HepG2 (cell line): ENCODE results near the gene NYAP2. TPM values are rescaled to one million over a fixed set of nuclear protein-coding genes. Genes with fewer than 3 reads are reported as not detected.

Experiments
- ATAC-seq: fragments of 200-7000 bp; cut with Tn5 transposase; 3 replicates; pipeline ENCODE4 v1.9.1; 2020; ENCODE audit warnings: mild to moderate bottlenecking, moderate library complexity
- BruUV-seq: library from RNA; stranded (reverse); fragments of 400-500 nt; replicated peaks from 2 replicates; lab custom pipeline; 2021; lab: Mats Ljungman, UMichigan
- CTCF ChIA-PET: fragments of 300-600 bp; formaldehyde crosslinking; extraction: SDS; loops from one replicate; lab custom pipeline; 2021; ENCODE audit warnings: low total read pairs, inconsistent platforms, low intra/inter-chr PET ratio; lab: Yijun Ruan, JAX
- POLR2A ChIA-PET: fragments of 350-600 bp; sonication (Branson Sonifier 250); formaldehyde crosslinking; loops from one replicate; lab custom pipeline; 2020; ENCODE audit warnings: antibody characterized with exemption, inconsistent platforms; lab: Yijun Ruan, JAX
- DNase-seq: peaks from one replicate; pipeline ENCODE4 v3.0.0-alpha.2; 2015; ENCODE audit warnings: low spot score
- FAIRE-seq: peaks from 3 replicates; lab custom pipeline; 2011; peaks lifted over from hg19 to GRCh38; lab: Jason Lieb, UNC
- H2AFZ ChIP-seq: one replicate; pipeline ENCODE4 v1.6.1; 2011; ENCODE audit warnings: low read length, inconsistent platforms
- H3K27ac ChIP-seq: fragments of 300-600 bp; 3 replicates; pipeline ENCODE4 v1.8.0; 2011; ENCODE audit warnings: mixed run types, mild to moderate bottlenecking, mixed read lengths, low read length, inconsistent platforms; ENCODE audit not compliant: insufficient read depth; ENCODE audit errors: extremely low read length
- H3K27me3 ChIP-seq, 2 experiments: fragments of 200-600 bp in 1 of 2; 2 replicates in 1 of 2; 3 replicates in 1 of 2; pipeline versions ENCODE4 v1.6.0 to v1.8.0; 2011; ENCODE audit warnings: low read length in 2 of 2, mild to moderate bottlenecking in 2 of 2, moderate library complexity in 2 of 2, inconsistent platforms in 1 of 2; ENCODE audit not compliant: insufficient read depth in 2 of 2, control insufficient read depth in 1 of 2
- H3K36me3 ChIP-seq, 2 experiments: fragments of 200-600 bp in 1 of 2; replicated peaks in 1 of 2; 2 replicates in 1 of 2; 3 replicates in 1 of 2; pipeline versions ENCODE4 v1.5.1 to v1.8.0; 2011; ENCODE audit warnings: low read length in 2 of 2, inconsistent platforms in 1 of 2; ENCODE audit not compliant: insufficient read depth in 2 of 2, control insufficient read depth in 1 of 2
- H3K4me1 ChIP-seq: 2 replicates; pipeline ENCODE4 v1.5.1; 2012; ENCODE audit warnings: low read length, inconsistent platforms; ENCODE audit not compliant: insufficient read depth
- H3K4me2 ChIP-seq: 2 replicates; pipeline ENCODE4 v1.6.0; 2011; ENCODE audit warnings: low read depth, low read length, inconsistent platforms
- H3K4me3 ChIP-seq, 3 experiments: fragments of 200-600 bp in 1 of 3; sonication (generic), shearing (Covaris generic) in 1 of 3; replicated peaks in 1 of 3; 2 replicates each; pipeline ENCODE4 v1.5.1; 2011 to 2016; ENCODE audit warnings: low read length in 3 of 3, inconsistent platforms in 2 of 3, low read depth in 2 of 3, mild to moderate bottlenecking in 2 of 3, control low read depth in 1 of 3, mixed read lengths in 1 of 3; ENCODE audit not compliant: insufficient read depth in 1 of 3
- H3K79me2 ChIP-seq: one replicate; pipeline ENCODE4 v1.6.1; 2011; ENCODE audit warnings: low read length, inconsistent platforms; ENCODE audit not compliant: insufficient read depth
- H3K9ac ChIP-seq: 2 replicates; pipeline ENCODE4 v1.6.0; 2011; ENCODE audit warnings: mild to moderate bottlenecking, low read depth, low read length, inconsistent platforms; ENCODE audit not compliant: insufficient read depth
- H3K9me3 ChIP-seq: 2 replicates; pipeline ENCODE4 v1.5.1; 2012; ENCODE audit warnings: mild to moderate bottlenecking, low read length
- H4K20me1 ChIP-seq: 2 replicates; pipeline ENCODE4 v1.6.0; 2011; ENCODE audit warnings: inconsistent platforms, mild to moderate bottlenecking, low read length, moderate library complexity; ENCODE audit not compliant: insufficient read depth
- EED ChIP-seq: sonication (generic); formaldehyde crosslinking; IDR thresholded peaks from 2 replicates; pipeline ENCODE4 v1.5.0; 2020; ENCODE audit warnings: mild to moderate bottlenecking, missing genetic modification reagents
- EP300 ChIP-seq, 3 experiments: sonication (generic) in 1 of 3; formaldehyde crosslinking in 1 of 3; IDR thresholded peaks; 2 replicates each; pipeline versions ENCODE4 v1.5.1 to v1.6.1; 2011 to 2020; ENCODE audit warnings: low read depth in 2 of 3, low read length in 2 of 3, borderline replicate concordance in 1 of 3, improper control_type of control experiment in 1 of 3, mild to moderate bottlenecking in 1 of 3, missing genetic modification reagents in 1 of 3, moderate library complexity in 1 of 3
- FOXA1 ChIP-seq, 2 experiments: fragments of 450-650 bp in 1 of 2; sonication (generic) in 1 of 2; formaldehyde crosslinking in 1 of 2; IDR thresholded peaks; 2 replicates each; pipeline versions ENCODE4 v1.4.0 to v1.6.1; 2016 to 2020; ENCODE audit warnings: missing genetic modification reagents in 1 of 2
- GTF3A ChIP-seq: sonication (generic); formaldehyde crosslinking; conservative IDR thresholded peaks from 2 replicates; pipeline ENCODE4 v1.4.0; 2020; ENCODE audit warnings: mild to moderate bottlenecking, missing genetic modification reagents
- NFYB ChIP-seq: sonication (generic); formaldehyde crosslinking; IDR thresholded peaks from 2 replicates; pipeline ENCODE4 v1.4.0; 2020; ENCODE audit warnings: missing genetic modification reagents
- PHF5A ChIP-seq: IDR thresholded peaks from one replicate; pipeline ENCODE4 v1.6.1; 2018; ENCODE audit warnings: low read depth, missing genetic modification reagents; ENCODE audit not compliant: unreplicated experiment
- SP140L ChIP-seq: sonication (generic); formaldehyde crosslinking; IDR thresholded peaks from 2 replicates; pipeline ENCODE4 v1.4.0; 2020; ENCODE audit warnings: missing genetic modification reagents, borderline replicate concordance
- TBP ChIP-seq: sonication (generic); formaldehyde crosslinking; IDR thresholded peaks from 2 replicates; pipeline ENCODE4 v1.5.0; 2020; ENCODE audit warnings: missing genetic modification reagents
- ZC3H4 ChIP-seq: sonication (generic); formaldehyde crosslinking; IDR thresholded peaks from 2 replicates; pipeline ENCODE4 v1.4.0; 2020; ENCODE audit warnings: missing genetic modification reagents, borderline replicate concordance
- ZFP41 ChIP-seq: sonication (generic); formaldehyde crosslinking; IDR thresholded peaks from 2 replicates; pipeline ENCODE4 v1.4.0; 2020; ENCODE audit warnings: mild to moderate bottlenecking, missing genetic modification reagents, borderline replicate concordance
- WGBS: methylation state at CpG from one replicate; pipeline ENCODE4 v1.1.6; 2017; ENCODE audit warnings: low lambda C conversion rate; 5-methylcytosine and 5-hydroxymethylcytosine counted together
- in situ Hi-C: cut with HindIII; loops from 2 replicates; pipeline ENCODE4 v1.10.0; 2017; ENCODE audit warnings: low pct_unique_long_range_greater_than_20kb; ENCODE audit not compliant: extremely low pct_ligation_motif_present
- intact Hi-C: fragments of 100-400 bp; cut with micrococcal nuclease; formaldehyde crosslinking; loops from one replicate; pipeline ENCODE4 v1.10.0; 2022; ENCODE audit not compliant: unreplicated experiment
- polyA plus RNA-seq, 8 experiments: library from polyadenylated mRNA; depleted of rRNA in 3 of 8; stranded (reverse) in 7 of 8; unstranded in 1 of 8; fragments of >200 nt; fragmentation: Illumina TruSeq in 4 of 8; extraction: Trizol in 4 of 8; gene quantifications; 2 replicates each; pipeline versions ENCODE4 v1.2.1 to v1.2.3, GENCODE V29; 2011 to 2016; ENCODE audit warnings: low read depth in 4 of 8, missing spikeins in 1 of 8, mixed read lengths in 1 of 8; ENCODE audit not compliant: insufficient read depth in 1 of 8
- total RNA-seq, 5 experiments: library from RNA; depleted of rRNA; stranded (reverse); fragments of >200 nt; fragmentation: Illumina TruSeq; extraction: Trizol; gene quantifications; 2 replicates each; pipeline ENCODE4 v1.2.3, GENCODE V29; 2016; ENCODE audit warnings: low read depth in 1 of 5
- TF ChIP-seq, protein P1 (sequence below), 2 experiments: sonication (generic) in 1 of 2; formaldehyde crosslinking in 1 of 2; IDR thresholded peaks; 2 replicates each; pipeline versions ENCODE4 v1.5.1 to v1.6.1; 2011 to 2020; ENCODE audit warnings: borderline replicate concordance in 1 of 2, low read depth in 1 of 2, low read length in 1 of 2, mild to moderate bottlenecking in 1 of 2, missing genetic modification reagents in 1 of 2, moderate library complexity in 1 of 2
- TF ChIP-seq, protein P2 (sequence below): IDR thresholded peaks from 2 replicates; pipeline ENCODE4 v1.6.1; 2012; ENCODE audit warnings: inconsistent platforms
- TF ChIP-seq, protein P3 (sequence below): sonication (generic); formaldehyde crosslinking; IDR thresholded peaks from 2 replicates; pipeline ENCODE4 v1.4.0; 2020; ENCODE audit warnings: mild to moderate bottlenecking, missing genetic modification reagents
- TF ChIP-seq, protein P4 (sequence below): IDR thresholded peaks from 2 replicates; pipeline ENCODE4 v1.6.1; 2012; ENCODE audit warnings: low read depth, low read length, improper control_type of control experiment
- TF ChIP-seq, protein P5 (sequence below): sonication (generic); formaldehyde crosslinking; IDR thresholded peaks from 2 replicates; pipeline ENCODE4 v1.4.0; 2020; ENCODE audit warnings: missing genetic modification reagents
- TF ChIP-seq, protein P6 (sequence below): IDR thresholded peaks from 2 replicates; pipeline ENCODE4 v1.6.1; 2016

NYAP2 gene
- total and polyA plus RNA-seq, 2 of the 13 experiments (the other 11 are each of a cell fraction or from before 2014, with no cell fraction given): not detected

DNA sequence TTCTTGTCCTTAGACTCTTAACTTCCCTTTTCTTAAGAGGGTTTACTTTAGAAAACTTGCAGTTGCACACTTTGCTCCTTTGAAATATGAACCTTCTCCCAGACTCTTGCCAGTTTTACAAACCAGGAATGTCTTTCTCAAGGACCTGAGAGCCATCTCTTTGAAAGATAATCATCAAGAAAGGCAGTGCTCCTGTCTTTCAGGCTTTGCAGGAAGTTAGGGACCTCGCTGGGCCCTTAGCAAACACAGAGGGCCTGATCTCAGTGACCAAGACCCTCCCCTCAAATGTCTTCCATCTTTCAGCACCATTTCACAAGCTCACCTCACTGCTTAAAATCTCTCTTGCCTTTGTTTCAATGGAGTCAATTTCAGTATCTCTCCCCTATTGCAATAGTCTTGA lies 32.0 kb upstream of the NYAP2 start:
- Histone ChIP-seq H3K36me3 (no peaks in the 10 kb centered on the region), H3K4me1 (no peaks in the 10 kb centered on the region), H3K27me3 (no peaks in the 10 kb centered on the region), H3K4me3 (no peak overlapping the region), H3K9ac (no peak overlapping the region), H3K4me2 (no peak overlapping the region), H3K79me2 (no peaks in the 10 kb centered on the region), H3K27ac (no peak overlapping the region), H4K20me1 (no peaks in the 10 kb centered on the region), H3K9me3 (no peaks in the 10 kb centered on the region), H2AFZ (no peak overlapping the region)
- FAIRE-seq (no peak), ATAC-seq (no peak), DNase-seq (no peak)
- intact Hi-C loops (no loop called here), in situ Hi-C loops (no loop called here)
- CTCF ChIA-PET: no interaction called here
- 0% methylated on average over 1 of the region's 1 CpG for WGBS
- no TSS peak for BruUV-seq
- POLR2A ChIA-PET: no interaction called here
- TF ChIP-seq, protein P1, sequence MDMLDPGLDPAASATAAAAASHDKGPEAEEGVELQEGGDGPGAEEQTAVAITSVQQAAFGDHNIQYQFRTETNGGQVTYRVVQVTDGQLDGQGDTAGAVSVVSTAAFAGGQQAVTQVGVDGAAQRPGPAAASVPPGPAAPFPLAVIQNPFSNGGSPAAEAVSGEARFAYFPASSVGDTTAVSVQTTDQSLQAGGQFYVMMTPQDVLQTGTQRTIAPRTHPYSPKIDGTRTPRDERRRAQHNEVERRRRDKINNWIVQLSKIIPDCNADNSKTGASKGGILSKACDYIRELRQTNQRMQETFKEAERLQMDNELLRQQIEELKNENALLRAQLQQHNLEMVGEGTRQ (IDR thresholded peaks at IDR 0.05; ENCODE audit: low read depth, low read length): no peak
- TF ChIP-seq, protein P1 (CRISPR knock-in tag; IDR thresholded peaks at IDR 0.05; ENCODE audit: borderline replicate concordance): no peak
- TF ChIP-seq, protein P2, sequence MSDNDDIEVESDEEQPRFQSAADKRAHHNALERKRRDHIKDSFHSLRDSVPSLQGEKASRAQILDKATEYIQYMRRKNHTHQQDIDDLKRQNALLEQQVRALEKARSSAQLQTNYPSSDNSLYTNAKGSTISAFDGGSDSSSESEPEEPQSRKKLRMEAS: no peak
- no peak for TF ChIP-seq FOXA1 (IDR thresholded peaks at IDR 0.05)
- TF ChIP-seq FOXA1 (CRISPR knock-in tag; IDR thresholded peaks at IDR 0.05): no peak
- no peak for TF ChIP-seq TBP (CRISPR knock-in tag)
- no peak for TF ChIP-seq ZC3H4
- TF ChIP-seq, protein P3, sequence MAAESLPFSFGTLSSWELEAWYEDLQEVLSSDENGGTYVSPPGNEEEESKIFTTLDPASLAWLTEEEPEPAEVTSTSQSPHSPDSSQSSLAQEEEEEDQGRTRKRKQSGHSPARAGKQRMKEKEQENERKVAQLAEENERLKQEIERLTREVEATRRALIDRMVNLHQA: no peak
- TF ChIP-seq PHF5A (CRISPR knock-in tag): no peak
- TF ChIP-seq, protein P4, sequence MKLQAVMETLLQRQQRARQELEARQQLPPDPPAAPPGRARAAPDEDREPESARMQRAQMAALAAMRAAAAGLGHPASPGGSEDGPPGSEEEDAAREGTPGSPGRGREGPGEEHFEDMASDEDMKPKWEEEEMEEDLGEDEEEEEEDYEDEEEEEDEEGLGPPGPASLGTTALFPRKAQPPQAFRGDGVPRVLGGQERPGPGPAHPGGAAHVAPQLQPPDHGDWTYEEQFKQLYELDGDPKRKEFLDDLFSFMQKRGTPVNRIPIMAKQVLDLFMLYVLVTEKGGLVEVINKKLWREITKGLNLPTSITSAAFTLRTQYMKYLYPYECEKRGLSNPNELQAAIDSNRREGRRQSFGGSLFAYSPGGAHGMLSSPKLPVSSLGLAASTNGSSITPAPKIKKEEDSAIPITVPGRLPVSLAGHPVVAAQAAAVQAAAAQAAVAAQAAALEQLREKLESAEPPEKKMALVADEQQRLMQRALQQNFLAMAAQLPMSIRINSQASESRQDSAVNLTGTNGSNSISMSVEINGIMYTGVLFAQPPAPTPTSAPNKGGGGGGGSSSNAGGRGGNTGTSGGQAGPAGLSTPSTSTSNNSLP: no peak
- TF ChIP-seq NFYB (CRISPR knock-in tag): no peak
- no peak for TF ChIP-seq ZFP41
- TF ChIP-seq GTF3A (CRISPR knock-in tag): no peak
- TF ChIP-seq, protein P5, sequence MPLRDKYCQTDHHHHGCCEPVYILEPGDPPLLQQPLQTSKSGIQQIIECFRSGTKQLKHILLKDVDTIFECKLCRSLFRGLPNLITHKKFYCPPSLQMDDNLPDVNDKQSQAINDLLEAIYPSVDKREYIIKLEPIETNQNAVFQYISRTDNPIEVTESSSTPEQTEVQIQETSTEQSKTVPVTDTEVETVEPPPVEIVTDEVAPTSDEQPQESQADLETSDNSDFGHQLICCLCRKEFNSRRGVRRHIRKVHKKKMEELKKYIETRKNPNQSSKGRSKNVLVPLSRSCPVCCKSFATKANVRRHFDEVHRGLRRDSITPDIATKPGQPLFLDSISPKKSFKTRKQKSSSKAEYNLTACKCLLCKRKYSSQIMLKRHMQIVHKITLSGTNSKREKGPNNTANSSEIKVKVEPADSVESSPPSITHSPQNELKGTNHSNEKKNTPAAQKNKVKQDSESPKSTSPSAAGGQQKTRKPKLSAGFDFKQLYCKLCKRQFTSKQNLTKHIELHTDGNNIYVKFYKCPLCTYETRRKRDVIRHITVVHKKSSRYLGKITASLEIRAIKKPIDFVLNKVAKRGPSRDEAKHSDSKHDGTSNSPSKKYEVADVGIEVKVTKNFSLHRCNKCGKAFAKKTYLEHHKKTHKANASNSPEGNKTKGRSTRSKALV (CRISPR knock-in tag): no peak
- TF ChIP-seq, protein P6, sequence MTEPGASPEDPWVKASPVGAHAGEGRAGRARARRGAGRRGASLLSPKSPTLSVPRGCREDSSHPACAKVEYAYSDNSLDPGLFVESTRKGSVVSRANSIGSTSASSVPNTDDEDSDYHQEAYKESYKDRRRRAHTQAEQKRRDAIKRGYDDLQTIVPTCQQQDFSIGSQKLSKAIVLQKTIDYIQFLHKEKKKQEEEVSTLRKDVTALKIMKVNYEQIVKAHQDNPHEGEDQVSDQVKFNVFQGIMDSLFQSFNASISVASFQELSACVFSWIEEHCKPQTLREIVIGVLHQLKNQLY (CRISPR knock-in tag): no peak
- TF ChIP-seq SP140L (CRISPR knock-in tag): no peak
- TF ChIP-seq EED (CRISPR knock-in tag): no peak
- no peak for TF ChIP-seq EP300 (IDR thresholded peaks at IDR 0.05; ENCODE audit: low read depth in 2 of 2, low read length in 2 of 2)
- no peak for TF ChIP-seq EP300 (CRISPR knock-in tag; IDR thresholded peaks at IDR 0.05; ENCODE audit: borderline replicate concordance)
